T47D (cell line): Measurements from ENCODE around the gene MRPL30.
"Not testable (repeated sequence)": the region's sequence is repeated elsewhere in the genome, so short reads cannot be mapped to it uniquely, and the experiment has no call there.

Experiments
- DNase-seq, 2 experiments: peaks; one replicate each; pipeline versions ENCODE4 v3.0.0 to v3.0.0-alpha.2; 2011 to 2012; ENCODE audit warnings: low read depth in 1 of 2, low spot score in 1 of 2
- JUND ChIP-seq: IDR thresholded peaks from 2 replicates; pipeline ENCODE4 v1.6.1; 2012; ENCODE audit warnings: low read depth
- in situ Hi-C: cut with HindIII; loops from 2 replicates; pipeline ENCODE4 v1.10.0; 2016; ENCODE audit warnings: low sequenced_read_pairs, low pct_unique_long_range_greater_than_20kb

MRPL30 gene

DNA sequence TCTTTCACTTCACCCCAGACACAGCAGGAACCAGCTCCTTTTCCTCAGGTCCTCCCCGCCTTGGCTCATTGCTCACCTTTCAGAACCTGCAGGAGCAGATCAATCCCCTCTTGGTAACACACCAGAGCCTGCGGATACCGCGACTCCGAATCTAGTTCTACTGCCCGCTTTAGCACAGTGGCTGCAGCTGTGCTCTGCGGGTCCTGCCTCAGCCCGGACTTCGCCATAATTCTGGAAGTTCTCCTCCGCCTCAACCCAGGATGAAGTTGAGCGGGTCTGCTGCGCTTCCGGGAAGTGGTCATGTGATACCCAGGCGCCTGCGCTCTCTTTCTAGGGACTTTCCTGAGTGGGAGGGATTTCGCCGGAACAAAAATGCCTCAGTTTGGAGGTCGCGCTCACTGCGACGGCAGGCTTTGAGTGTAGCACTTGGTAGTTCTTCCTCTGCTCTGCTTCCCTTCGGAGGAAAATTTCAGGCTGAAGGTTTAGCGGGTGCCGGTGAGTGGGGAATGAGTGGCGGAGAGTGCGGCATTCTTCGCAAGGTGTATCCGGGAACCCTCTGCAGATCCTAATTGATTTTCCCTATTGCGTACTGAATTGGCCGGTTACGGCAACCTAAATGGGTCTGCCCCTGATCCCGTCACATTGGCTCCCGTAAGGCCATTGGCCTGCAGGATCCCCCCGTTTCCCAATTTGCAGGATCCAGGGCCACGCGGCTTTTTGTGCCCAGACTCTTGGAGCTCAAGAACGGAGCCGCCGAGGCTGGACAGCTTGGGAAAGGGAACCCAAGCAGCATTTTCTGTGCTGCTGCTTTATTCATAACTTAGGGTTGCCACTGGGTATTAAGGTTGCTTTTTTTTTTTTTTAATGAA is at the start of gene MRPL30, which contains the start of gene MITD1:
TSS of gene MRPL30 (plus strand) at position 430 of the 869 bp plus-strand sequence. CDS start 5,020 bp downstream, outside the sequence.
TSS of gene MITD1 (minus strand) at position 304 of the 869 bp plus-strand sequence. CDS start at position 227, 77 bp downstream.
- DNase-seq, result peak; percentile 39 to 95
- in situ Hi-C loops, result no loop called here
- no peak for TF ChIP-seq JUND

DNA sequence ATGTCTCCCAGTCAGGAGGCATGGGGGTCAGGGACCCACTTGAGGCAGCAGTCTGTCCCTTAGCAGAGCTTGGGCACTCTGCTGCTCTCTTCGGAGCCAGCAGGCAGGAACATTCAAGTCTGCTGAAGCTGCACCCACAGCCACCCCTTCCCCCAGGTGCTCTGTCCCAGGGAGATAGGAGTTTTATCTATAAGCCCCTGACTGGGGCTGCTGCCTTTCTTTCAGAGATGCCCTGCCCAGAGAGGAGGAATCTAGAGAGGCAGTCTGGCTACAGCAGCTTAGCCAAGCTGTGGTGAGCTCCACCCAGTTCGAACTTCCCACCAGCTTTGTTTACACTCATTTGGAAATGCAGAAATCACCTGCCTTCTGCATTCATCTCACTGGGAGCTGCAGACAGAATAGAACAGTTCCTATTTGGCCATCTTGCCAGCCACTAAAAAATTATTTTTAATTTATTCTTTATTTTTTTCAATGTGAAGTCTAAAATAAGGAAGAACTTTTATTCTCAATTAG is 45.9 kb upstream of the MRPL30 start:
- in situ Hi-C loops, DNase-seq: not testable (repeated sequence)

DNA sequence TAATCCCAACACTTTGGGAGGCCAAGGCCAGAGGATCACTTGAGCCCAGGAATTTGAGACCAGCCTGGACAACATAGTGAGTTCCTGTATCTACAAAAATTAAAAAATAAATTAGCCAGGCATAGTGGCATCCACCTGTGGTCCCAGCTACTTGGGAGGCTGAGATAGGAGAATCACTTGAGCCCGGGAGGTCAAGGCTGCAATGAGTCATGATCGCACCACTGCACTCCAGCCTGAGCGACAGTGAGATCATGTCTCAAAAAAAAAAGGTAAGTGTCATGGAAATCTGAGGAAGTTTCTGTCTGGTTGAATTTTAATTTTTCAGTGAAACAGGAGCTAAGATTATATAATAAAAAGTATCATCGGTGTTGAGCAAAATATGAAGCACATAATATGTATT is 42.0 kb upstream of the MRPL30 start:
- DNase-seq, result no peak
- in situ Hi-C loops, result no loop called here
- TF ChIP-seq JUND, result no peak

DNA sequence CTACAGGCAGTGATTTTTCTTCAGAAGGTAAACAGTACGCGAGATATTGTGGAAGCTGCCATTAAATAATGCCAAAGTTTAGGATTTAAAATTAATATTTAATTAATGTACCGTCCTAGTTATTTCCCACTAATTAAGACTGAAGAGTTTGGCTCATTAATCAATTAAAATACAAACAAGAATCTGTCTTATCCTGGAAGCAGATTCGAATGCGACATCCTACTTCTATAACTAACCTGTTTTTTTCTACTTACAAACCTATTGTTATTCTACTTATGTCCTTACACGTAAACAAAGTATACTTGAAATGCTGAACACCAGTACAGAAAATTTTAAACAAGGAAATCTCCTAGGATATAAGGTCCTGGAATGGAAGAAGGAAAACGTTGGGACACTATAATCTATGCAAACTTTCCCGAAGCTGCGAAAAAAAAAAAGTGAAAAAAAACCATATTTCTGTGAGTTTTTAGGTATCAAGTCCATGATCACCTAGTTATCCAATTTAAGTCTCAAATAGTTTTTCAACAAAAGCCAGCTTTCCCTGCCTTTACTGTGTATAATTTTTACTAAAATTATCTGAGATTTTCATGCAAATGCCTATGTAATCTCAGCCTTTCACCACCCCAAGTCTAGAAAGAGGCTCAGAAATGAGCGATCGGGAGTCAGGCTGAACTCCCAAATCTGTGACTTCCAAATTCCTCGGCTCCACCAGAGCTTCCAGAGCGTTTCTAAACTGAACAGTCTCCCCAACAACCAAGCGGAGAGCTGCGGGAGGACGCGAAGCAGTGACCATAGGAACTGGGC is 40.7 kb upstream of the MRPL30 start:
- no peak for TF ChIP-seq JUND
- in situ Hi-C loops, result no loop called here

DNA sequence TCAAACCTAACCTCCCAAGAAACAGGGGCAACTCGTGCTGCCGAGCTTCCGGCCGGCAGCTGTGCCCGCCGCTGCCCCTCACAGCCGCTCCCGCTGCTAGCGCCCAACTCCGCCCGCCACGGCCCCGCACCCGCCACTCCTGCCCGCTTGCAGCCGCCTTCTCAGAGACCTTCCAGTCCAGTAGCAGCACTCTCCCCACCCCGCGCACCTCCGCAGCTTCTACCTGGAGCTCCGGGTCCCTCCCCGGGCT is 40.2 kb upstream of the MRPL30 start:
- in situ Hi-C loops, result no loop called here
- TF ChIP-seq JUND, result no peak
- peak in 1 of 2 experiments; percentile 46 for DNase-seq

More for the DNA sequence above, 40.7 kb upstream of the MRPL30 start:
- DNase-seq, result no peak

DNA sequence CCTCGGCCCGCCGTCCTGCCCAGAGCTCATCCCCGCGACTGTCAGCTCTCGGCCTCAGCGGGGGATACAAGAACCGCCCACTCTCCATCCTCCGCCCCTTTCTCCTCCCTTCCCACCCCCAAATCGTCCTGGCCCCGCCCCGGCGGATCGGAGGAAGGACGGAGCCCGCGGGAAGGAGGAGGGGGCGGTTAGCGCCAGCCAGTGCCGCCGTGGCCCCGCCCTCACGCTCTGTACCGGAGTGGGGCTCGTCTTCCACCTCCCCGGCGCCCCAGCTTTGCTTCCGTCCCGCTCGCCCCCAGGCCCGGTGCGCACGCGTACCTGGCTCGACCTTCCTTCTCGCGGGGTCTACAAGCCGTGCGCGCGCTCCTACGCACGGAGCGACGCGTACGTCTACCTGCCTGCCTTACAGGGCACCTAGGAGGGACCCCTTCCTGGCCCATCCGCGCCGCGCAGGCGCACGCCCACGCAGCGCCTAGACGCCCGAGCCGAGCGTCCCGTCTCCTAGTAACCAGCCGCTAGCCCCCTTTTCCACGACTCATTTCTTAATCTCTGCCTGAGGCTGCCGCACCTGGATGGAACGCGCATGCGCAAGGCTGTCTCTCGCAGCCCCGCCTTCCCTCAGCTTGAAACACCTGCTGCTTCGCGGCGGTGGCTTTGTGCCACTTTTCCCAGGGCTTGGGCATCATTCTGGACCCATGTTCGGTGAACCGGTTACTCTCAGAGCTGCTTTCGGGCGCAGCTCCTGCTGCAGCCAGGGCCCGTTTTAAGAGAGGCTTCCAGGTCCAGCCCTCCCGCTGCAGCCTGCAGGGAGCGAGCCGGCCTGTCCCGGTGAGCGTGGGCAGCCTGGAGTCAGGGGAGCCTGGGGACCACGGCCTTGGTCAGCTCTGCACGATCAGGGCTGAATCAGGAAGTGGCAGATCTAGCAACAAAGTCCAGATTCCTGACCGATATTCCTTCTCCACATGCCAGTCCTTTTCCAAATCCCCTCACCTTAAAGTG is 39.6 kb upstream of the MRPL30 start, which contains the start of gene C2orf15:
TSS of gene C2orf15 (plus strand) at position 598 of the 999 bp plus-strand sequence. CDS start 8,852 bp downstream, outside the sequence.
- DNase-seq, result peak; percentile 41 to 96
- TF ChIP-seq JUND, result no peak
- in situ Hi-C loops, result no loop called here

DNA sequence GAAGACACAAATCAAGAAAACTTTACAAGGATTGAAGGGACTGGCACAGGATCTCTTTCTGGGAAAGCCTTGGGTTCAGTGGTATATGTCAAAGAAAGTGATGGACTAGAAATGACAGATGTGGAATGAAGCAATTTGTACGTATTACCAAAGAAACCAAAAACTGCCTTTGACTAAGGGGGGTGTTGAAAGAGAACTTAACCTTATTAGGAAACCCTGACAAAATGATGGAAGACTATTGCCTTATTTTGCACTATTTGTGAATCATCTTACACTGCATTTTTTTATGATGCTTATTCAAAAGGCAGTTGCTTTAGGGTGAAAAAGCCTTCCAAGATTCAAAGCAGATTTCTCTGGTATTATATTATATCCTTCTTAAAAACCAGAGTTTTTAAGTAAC is 30.3 kb upstream of the MRPL30 start:
- no peak for TF ChIP-seq JUND
- in situ Hi-C loops, result no loop called here
- no peak for DNase-seq

DNA sequence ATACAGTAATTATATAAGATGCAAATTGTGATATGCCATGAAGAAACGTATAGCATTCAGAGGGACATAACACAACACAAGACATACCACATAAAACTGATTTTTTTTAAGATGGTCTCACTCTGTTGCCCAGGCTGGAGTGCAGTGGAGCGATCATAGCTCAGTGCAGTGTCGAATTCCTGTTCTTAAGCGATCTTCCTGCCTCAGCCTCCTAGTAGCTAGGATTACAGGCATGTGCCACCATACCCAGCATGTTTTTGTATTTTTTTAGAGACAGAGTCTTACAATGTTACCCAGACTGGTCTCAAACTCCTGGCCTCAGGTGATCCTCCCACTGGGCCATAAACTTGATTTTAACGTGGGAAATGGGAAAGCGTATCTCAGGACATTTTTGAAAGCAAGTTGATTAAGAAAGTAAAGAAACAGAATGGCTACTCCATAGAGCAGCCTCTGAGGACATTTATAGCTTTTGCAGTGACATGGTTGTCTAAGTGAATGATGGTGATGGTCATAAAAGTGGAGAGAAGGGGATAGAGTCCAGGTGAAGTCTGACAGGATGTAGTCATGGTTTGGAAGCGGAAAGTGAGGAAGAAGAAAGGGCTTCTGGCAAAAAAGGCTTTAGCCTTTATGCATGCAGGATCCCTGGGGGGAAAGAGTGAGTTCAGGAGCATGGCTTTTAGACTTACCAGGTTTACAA is 28.6 kb upstream of the MRPL30 start:
- in situ Hi-C loops, result no loop called here
- no peak for TF ChIP-seq JUND
- no peak for DNase-seq

DNA sequence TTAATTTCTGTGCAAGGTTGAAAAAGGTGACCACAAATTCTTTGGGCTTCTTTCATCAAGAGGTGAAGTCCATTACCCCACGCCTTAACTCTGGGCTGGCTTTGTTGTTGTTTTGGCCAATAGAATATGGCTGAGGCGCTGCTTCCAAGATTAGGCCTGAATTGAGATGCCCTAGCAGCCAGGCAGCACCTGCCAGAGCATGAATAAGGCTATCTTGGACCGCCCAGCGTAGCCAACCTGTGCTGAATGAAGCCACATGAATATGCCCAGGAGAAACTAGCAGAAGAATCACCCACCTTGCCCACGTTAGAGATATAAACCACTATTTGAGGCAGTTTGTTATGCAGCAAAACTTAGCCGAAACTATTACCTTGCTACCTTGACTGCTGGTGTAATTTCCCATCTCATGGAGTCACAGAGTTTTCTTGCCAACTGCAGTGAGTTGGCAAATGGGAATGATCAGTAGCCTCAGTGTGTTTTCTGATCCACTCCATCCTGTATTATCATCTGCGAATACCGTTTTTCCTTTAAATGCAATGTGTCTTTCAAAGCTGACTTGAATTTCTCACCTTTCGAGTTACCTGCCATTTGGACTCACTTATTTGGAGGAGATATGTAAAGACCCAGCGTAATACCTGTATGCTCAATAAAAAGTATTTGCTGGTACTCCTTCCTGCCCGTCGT is 26.9 kb upstream of the MRPL30 start:
- no peak for DNase-seq
- in situ Hi-C loops, result no loop called here
- TF ChIP-seq JUND, result no peak

DNA sequence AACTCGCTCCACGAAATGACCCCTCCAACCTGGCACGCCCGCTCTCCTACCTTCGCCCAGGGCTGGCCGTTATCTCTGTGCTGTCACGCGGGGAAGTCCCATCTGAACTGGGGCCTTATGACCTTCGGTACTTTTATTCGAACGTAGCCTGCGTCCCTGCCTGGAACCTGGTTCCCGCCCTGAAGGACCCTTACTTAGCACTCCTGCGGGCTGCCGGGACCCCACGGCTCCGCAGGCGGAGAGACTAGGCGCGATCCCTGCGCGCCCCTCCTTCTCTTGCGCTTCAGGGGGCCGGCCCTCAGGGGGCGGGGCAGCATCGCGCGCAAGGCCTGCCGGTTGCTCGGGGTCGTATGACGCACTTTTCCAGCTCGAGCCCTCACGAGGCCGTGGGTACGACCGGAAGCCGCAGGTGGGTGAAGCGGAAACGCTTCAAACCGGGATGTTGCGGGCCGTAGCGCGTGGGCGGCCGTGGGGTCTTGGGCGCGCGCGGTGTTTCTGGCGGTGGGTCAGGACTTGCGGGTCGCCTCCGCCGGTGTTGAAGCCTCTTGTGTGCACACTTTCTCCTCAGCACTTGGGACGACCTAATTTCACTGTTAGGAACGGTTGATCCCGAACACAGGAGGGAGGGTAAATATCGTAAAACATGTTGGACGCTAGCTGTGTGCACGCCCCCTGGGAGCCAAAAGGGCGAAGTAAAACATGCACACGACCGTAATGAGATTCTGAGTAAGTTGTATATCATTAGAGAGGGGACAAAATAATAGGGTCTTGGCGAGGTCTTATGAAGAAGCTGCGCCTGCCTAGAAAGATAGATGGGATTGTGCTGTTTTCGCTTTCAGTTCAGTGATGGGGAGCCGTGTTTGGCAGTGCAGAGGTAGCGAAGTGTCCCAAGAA is 26.1 kb upstream of the MRPL30 start, which contains the start of the genes LIPT1 and TSGA10:
TSS of gene LIPT1 (plus strand) at position 325 of the 894 bp plus-strand sequence. CDS start 6,991 bp downstream, outside the sequence.
TSS of gene TSGA10 (minus strand) at position 300 of the 894 bp plus-strand sequence. CDS start 45,503 bp downstream, outside the sequence.
- DNase-seq, result peak; percentile 79 to 88
- TF ChIP-seq JUND, result no peak
- in situ Hi-C loops, result no loop called here
